ENCODE measurements around the gene BCAS1.

DNA sequence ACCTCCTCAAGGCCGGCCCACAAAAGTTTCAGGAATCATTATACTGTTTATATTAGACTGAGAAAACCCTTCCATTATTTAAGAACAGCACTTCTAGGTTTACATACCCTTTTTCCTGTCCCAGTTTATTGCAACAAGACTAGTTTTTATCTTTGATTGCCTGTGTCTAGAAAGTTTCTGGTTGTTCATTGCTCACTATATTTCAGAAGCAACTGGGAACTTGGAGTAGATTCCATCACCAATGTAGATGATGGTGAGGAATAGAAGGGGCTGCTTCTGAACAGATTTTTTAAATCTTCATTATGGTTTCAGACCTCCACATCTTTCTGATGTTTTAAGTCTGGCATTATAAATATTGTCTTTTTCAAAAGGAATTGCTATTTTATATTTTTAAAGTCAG lies 93.0 kb downstream of the BCAS1 start:
- TF ChIP-seq, protein P1, sequence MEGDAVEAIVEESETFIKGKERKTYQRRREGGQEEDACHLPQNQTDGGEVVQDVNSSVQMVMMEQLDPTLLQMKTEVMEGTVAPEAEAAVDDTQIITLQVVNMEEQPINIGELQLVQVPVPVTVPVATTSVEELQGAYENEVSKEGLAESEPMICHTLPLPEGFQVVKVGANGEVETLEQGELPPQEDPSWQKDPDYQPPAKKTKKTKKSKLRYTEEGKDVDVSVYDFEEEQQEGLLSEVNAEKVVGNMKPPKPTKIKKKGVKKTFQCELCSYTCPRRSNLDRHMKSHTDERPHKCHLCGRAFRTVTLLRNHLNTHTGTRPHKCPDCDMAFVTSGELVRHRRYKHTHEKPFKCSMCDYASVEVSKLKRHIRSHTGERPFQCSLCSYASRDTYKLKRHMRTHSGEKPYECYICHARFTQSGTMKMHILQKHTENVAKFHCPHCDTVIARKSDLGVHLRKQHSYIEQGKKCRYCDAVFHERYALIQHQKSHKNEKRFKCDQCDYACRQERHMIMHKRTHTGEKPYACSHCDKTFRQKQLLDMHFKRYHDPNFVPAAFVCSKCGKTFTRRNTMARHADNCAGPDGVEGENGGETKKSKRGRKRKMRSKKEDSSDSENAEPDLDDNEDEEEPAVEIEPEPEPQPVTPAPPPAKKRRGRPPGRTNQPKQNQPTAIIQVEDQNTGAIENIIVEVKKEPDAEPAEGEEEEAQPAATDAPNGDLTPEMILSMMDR (IDR thresholded peaks at IDR 0.05): no peak
- no peak for TF ChIP-seq POLR2A (IDR thresholded peaks at IDR 0.05)

Measured in right lobe of liver (tissue), 4 donors.